NCI-H1092 treated with DMSO at 0.1 percent for 48 hours (cell line): ENCODE measurements around the gene RAB27B.
"Not testable (repeated sequence)": the region's sequence is repeated elsewhere in the genome, so short reads cannot be mapped to it uniquely, and the experiment has no call there.

Source experiments
- DNase-seq: peaks from one replicate; lab custom pipeline; 2025; lab: John Stamatoyannopoulos, UW

RAB27B gene

GRCh38 chr18:54828281-54828881 lies at the start of gene RAB27B:
Gene RAB27B, plus strand, starts transcription at chr18:54828477. Its CDS starts 49,109 bp downstream, at chr18:54877586.
- no peak for DNase-seq

GRCh38 chr18:54780285-54780861 lies 47.9 kb upstream of the RAB27B start:
- DNase-seq: no peak

GRCh38 chr18:54780970-54781369 lies 47.3 kb upstream of the RAB27B start:
- no peak for DNase-seq

GRCh38 chr18:54783139-54783538 lies 45.1 kb upstream of the RAB27B start:
- DNase-seq: no peak

GRCh38 chr18:54786206-54786605 lies 42.1 kb upstream of the RAB27B start:
- DNase-seq: no peak

GRCh38 chr18:54787121-54787520 lies 41.2 kb upstream of the RAB27B start:
- DNase-seq: no peak

GRCh38 chr18:54787616-54788015 lies 40.7 kb upstream of the RAB27B start:
- DNase-seq: no peak

GRCh38 chr18:54790109-54790508 lies 38.2 kb upstream of the RAB27B start:
- DNase-seq: no peak

GRCh38 chr18:54791657-54792056 lies 36.6 kb upstream of the RAB27B start:
- DNase-seq: no peak

- no peak for DNase-seq
These were observed 36.2 kb upstream of the RAB27B start for GRCh38 chr18:54792079-54792478.

- DNase-seq: no peak
These were observed 33.5 kb upstream of the RAB27B start for GRCh38 chr18:54794823-54795222.

GRCh38 chr18:54798186-54798585 lies 30.1 kb upstream of the RAB27B start:
- no peak for DNase-seq

- no peak for DNase-seq
These were observed 26.9 kb upstream of the RAB27B start for GRCh38 chr18:54801374-54801773.

GRCh38 chr18:54802178-54802577 lies 26.1 kb upstream of the RAB27B start:
- no peak for DNase-seq

GRCh38 chr18:54802686-54803395 lies 25.4 kb upstream of the RAB27B start:
- no peak for DNase-seq

GRCh38 chr18:54805571-54806334 lies 22.5 kb upstream of the RAB27B start:
- DNase-seq: no peak

- no peak for DNase-seq
These were observed 21.8 kb upstream of the RAB27B start for GRCh38 chr18:54806526-54806925.

GRCh38 chr18:54807303-54807702 lies 21.0 kb upstream of the RAB27B start:
- no peak for DNase-seq

GRCh38 chr18:54810662-54811061 lies 17.6 kb upstream of the RAB27B start:
- not testable (repeated sequence) for DNase-seq

GRCh38 chr18:54812885-54813284 lies 15.4 kb upstream of the RAB27B start:
- DNase-seq: no peak

GRCh38 chr18:54813305-54813704 lies 15.0 kb upstream of the RAB27B start:
- no peak for DNase-seq

- DNase-seq: no peak
These were observed 14.2 kb upstream of the RAB27B start for GRCh38 chr18:54813977-54814565.
